DND-41 (cell line): ENCODE results near the gene SRPK2.

ENCODE experiments used
- CTCF ChIP-seq: IDR thresholded peaks from 2 replicates; pipeline ENCODE4 v1.5.1; 2012; ENCODE audit warnings: borderline replicate concordance, low read length, moderate library complexity, mild to moderate bottlenecking; ENCODE audit not compliant: poor library complexity, severe bottlenecking; ENCODE audit errors: extremely low read depth
- EZH2 ChIP-seq: IDR thresholded peaks from 3 replicates; pipeline ENCODE4 v1.6.1; 2012; ENCODE audit warnings: borderline replicate concordance, low read depth, mild to moderate bottlenecking, moderate library complexity, low read length, inconsistent platforms; ENCODE audit not compliant: severe bottlenecking

GRCh38 chr7:105337529-105337928 lies 51.2 kb downstream of the SRPK2 start:
- TF ChIP-seq CTCF (no peak), EZH2 (no peak)
